ENCODE results near the gene SMAD5. TPM values are rescaled to one million over a fixed set of nuclear protein-coding genes. Genes with fewer than 3 reads are reported as not detected.

SMAD5 gene
- total RNA-seq, 1 experiment from 2014 or later, result 12.4 TPM

DNA sequence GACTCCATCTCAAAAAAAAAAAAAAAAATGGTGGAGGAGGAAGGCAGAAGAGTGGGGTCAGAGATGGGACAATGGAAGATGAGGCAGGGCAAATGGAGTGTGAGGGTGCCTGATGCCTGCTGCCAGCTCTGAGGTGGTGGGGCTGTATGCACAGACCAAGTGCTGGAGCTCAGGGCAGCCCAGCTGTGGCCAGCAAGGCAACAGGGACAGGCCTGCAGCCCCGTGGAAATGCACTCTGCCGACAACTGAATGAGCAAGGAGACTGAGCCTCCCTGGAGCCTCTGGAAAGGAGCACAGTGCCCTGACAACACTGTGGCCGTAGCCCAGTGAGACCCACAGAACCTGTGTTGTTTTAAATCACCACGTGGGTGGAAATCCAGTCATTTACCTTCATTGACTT is 83.2 kb downstream of the SMAD5 start:
- no peak for DNase-seq (ENCODE audit: low spot score)

GRCh38 chr5:136216230-136216629 is 83.6 kb downstream of the SMAD5 start:
- no peak for DNase-seq (ENCODE audit: low spot score)

GRCh38 chr5:136221340-136221739 is 88.7 kb downstream of the SMAD5 start:
- DNase-seq (ENCODE audit: low spot score), result no peak

- peak; percentile 9 for DNase-seq (ENCODE audit: low spot score)
Observed at GRCh38 chr5:136222580-136223235, 90.1 kb downstream of the SMAD5 start.

DNA sequence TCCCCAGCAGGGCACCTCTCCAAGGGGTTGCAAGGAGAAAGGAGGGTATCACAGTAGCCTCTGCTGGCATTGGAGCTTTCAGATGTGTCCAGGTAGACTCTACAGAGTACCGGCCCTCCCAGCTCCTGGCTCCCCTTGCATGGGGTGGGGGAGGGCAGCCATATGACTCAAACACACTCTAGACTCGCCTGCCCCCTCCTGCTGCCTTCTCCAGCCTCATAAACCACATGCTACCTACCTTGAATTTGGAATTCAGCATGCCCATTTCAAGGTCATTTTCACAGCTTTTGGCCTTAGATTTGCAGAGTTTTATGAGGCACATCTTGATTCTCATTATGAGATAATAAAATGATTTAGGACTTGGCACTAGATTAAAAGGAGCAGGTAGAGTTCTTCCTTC is 93.2 kb downstream of the SMAD5 start:
- DNase-seq (ENCODE audit: low spot score), result no peak

GRCh38 chr5:136226401-136226800 is 93.8 kb downstream of the SMAD5 start:
- no peak for DNase-seq (ENCODE audit: low spot score)

DNA sequence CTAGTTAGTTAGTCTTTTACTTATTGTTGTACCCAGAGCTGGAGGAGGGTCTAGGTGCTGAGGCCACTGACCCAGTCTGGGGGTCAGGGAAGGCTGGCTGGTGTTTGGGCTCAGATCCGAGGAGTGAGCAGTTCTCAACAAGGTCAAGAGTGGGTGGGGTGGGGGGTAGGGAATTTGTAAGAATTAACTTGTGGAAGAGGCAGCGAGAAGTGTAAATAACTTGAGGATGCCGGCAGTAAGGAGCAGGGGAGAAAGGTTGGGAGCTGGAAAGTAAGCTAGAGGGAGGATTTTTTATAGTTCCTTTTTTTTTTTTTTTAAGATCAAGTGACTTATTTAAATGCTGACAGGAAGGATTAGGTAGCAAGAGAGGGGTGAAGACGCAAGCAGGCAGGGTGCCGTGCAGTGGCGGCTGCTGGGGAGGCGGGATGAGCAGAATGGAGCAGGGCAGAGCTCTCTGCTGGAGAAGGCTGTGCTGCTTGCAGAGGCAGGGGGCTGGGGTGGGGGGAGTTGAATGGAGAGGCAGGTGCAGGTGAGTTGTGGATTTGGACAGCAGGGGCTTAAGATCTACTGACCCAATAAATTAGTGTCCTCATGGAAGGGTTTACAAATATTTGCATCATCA is 95.6 kb downstream of the SMAD5 start:
- DNase-seq (ENCODE audit: low spot score), result no peak

DNA sequence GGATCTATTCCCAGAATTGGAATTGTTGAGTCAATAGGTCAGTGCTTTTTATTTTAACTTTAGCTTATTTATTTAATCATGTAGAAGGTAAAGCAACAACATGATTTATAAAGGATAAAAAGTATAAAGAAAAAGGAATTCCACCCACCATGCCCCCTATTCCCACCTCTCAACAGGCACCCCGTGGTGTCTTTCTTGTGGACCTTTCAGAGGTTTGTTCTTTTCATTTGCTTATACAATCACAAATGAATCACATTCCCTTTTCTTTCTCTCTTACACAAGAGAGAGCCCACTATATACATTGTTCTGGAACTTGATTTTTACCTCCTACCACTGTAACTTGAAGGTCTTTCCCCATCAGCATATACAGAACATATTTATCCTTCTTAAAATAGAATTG is 97.5 kb downstream of the SMAD5 start:
- no peak for DNase-seq (ENCODE audit: low spot score)

- no peak for DNase-seq (ENCODE audit: low spot score)
Observed at GRCh38 chr5:136232316-136232715, 99.7 kb downstream of the SMAD5 start.

Small RNA genes lying within 50 kb of the gene (small RNA-seq; reads per million reads assigned to genes)
- not detected for gene RF02173
- gene RF02175, result not detected
- not detected for gene RF02176

Other genes starting within 250 kb of the SMAD5 start
- not detected in 2 replicates for gene IL9, start 237.0 kb upstream of the SMAD5 start, total RNA-seq (2014; rRNA removed; shearing (Covaris generic))
- not detected in 2 replicates for gene LECT2, start 177.9 kb upstream of the SMAD5 start, total RNA-seq (2014; rRNA removed; shearing (Covaris generic))
- gene TGFBI, start 103.9 kb upstream of the SMAD5 start, total RNA-seq (2014; rRNA removed; shearing (Covaris generic)), result 33.6 and 37.2 TPM in 2 replicates
- not detected in 2 replicates for gene SMIM32, start 60.3 kb downstream of the SMAD5 start, total RNA-seq (2014; rRNA removed; shearing (Covaris generic))
- not detected in 2 replicates for gene TRPC7, start 232.7 kb downstream of the SMAD5 start, total RNA-seq (2014; rRNA removed; shearing (Covaris generic))

Measured in HT-29 (cell line).